Right lobe of liver (tissue), 4 donors: ENCODE measurements around the gene APOH.

Source experiments
- POLR2A ChIP-seq: fragments of 450-650 bp; IDR thresholded peaks from one replicate; pipeline ENCODE4 v1.6.1; 2017; ENCODE audit warnings: antibody characterized with exemption, mild to moderate bottlenecking
- TF ChIP-seq, protein P1 (sequence below), 4 donors: fragments of 200-600 bp in 3 of 4; fragments of 450-650 bp in 1 of 4; IDR thresholded peaks; one replicate each; pipeline versions ENCODE4 v1.5.1 to v1.8.0; 2016 to 2022; ENCODE audit warnings: antibody characterized with exemption in 4 of 4, mild to moderate bottlenecking in 2 of 4
- donor health status: DM: no; HTN: no; CAD: no.
- donor health status: DM: no; HTN: no; CAD: no.
- donor health status: DM: no; HTN: yes; CAD: no.

GRCh38 chr17:66268247-66268927 lies 39.2 kb upstream of the APOH start:
- no peak for TF ChIP-seq POLR2A
- TF ChIP-seq, protein P1, sequence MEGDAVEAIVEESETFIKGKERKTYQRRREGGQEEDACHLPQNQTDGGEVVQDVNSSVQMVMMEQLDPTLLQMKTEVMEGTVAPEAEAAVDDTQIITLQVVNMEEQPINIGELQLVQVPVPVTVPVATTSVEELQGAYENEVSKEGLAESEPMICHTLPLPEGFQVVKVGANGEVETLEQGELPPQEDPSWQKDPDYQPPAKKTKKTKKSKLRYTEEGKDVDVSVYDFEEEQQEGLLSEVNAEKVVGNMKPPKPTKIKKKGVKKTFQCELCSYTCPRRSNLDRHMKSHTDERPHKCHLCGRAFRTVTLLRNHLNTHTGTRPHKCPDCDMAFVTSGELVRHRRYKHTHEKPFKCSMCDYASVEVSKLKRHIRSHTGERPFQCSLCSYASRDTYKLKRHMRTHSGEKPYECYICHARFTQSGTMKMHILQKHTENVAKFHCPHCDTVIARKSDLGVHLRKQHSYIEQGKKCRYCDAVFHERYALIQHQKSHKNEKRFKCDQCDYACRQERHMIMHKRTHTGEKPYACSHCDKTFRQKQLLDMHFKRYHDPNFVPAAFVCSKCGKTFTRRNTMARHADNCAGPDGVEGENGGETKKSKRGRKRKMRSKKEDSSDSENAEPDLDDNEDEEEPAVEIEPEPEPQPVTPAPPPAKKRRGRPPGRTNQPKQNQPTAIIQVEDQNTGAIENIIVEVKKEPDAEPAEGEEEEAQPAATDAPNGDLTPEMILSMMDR (IDR thresholded peaks at IDR 0.05) = no peak
